Keratinocyte (primary cell): Measurements from ENCODE around the gene HACE1.
"Not testable (repeated sequence)": the region's sequence is repeated elsewhere in the genome, so short reads cannot be mapped to it uniquely, and the experiment has no call there.

Experiments used
- EZH2 ChIP-seq: IDR thresholded peaks from one replicate; pipeline ENCODE4 v1.6.1; 2012; ENCODE audit warnings: inconsistent platforms, mild to moderate bottlenecking, low read length, moderate library complexity
- TF ChIP-seq, protein P1 (sequence below), 3 experiments: IDR thresholded peaks in 1 of 3; conservative IDR thresholded peaks in 1 of 3; optimal IDR thresholded peaks in 1 of 3; 2 replicates in 2 of 3; 3 replicates in 1 of 3; pipeline versions ENCODE3 to v1.5.1; 2011; ENCODE audit warnings: low read length in 3 of 3, mild to moderate bottlenecking in 3 of 3, moderate library complexity in 2 of 3, control low read depth in 1 of 3, inconsistent platforms in 1 of 3; ENCODE audit not compliant: insufficient read depth in 2 of 3; ENCODE audit errors: extremely low read depth in 1 of 3

DNA sequence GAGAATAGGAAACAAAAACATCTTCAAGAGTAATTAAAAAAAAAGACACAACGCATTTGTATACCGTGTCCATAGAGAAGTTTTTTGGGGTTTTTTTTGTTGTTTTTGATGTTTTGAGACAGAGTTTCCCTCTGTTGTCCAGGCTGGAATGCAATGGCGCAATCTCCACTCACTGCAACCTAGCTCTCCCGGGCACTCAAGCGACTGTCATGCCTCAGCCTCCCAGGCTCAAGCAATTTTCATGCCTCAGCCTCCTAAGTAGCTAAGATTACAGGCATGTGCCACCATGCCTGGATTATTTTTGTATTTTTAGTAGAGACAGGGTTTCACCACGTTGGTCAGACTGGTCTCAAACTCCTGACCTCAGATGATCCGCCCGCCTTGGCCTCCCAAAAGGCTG lies 12.0 kb downstream of the HACE1 start:
- TF ChIP-seq, protein P1, sequence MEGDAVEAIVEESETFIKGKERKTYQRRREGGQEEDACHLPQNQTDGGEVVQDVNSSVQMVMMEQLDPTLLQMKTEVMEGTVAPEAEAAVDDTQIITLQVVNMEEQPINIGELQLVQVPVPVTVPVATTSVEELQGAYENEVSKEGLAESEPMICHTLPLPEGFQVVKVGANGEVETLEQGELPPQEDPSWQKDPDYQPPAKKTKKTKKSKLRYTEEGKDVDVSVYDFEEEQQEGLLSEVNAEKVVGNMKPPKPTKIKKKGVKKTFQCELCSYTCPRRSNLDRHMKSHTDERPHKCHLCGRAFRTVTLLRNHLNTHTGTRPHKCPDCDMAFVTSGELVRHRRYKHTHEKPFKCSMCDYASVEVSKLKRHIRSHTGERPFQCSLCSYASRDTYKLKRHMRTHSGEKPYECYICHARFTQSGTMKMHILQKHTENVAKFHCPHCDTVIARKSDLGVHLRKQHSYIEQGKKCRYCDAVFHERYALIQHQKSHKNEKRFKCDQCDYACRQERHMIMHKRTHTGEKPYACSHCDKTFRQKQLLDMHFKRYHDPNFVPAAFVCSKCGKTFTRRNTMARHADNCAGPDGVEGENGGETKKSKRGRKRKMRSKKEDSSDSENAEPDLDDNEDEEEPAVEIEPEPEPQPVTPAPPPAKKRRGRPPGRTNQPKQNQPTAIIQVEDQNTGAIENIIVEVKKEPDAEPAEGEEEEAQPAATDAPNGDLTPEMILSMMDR (optimal IDR thresholded peaks at IDR 0.05 in 1 of 3, IDR thresholded peaks at IDR 0.05 in 1 of 3, conservative IDR thresholded peaks at IDR 0.05 in 1 of 3; ENCODE audit: extremely low read depth in 1 of 3, insufficient read depth in 2 of 3, low read length in 3 of 3), result not testable (repeated sequence)
- not testable (repeated sequence) for TF ChIP-seq EZH2
